MM.1S (cell line): Measurements from ENCODE around the gene SETDB1.

Experiments
- DNase-seq: peaks from one replicate; pipeline ENCODE4 v3.0.0-alpha.2; 2015
- H2AFZ ChIP-seq: fragments of 300-600 bp; sonication (generic); 2 replicates; pipeline ENCODE4 v1.6.0; 2016; ENCODE audit warnings: antibody characterized with exemption, low read length
- H3F3A ChIP-seq: fragments of 300-600 bp; sonication (generic); 2 replicates; pipeline ENCODE4 v1.6.1; 2016; ENCODE audit warnings: mild to moderate bottlenecking, antibody characterized with exemption, low read length, moderate library complexity, mixed read lengths; ENCODE audit not compliant: insufficient read depth
- H3K27ac ChIP-seq: fragments of 300-600 bp; sonication (generic); 2 replicates; pipeline ENCODE4 v1.5.1; 2016; ENCODE audit warnings: mild to moderate bottlenecking, low read length
- H3K27me3 ChIP-seq: fragments of 300-600 bp; sonication (generic); replicated peaks from 2 replicates; pipeline ENCODE4 v1.6.0; 2016; ENCODE audit warnings: low read length; ENCODE audit not compliant: insufficient read depth
- H3K36me3 ChIP-seq: fragments of 300-600 bp; sonication (generic); replicated peaks from 2 replicates; pipeline ENCODE4 v1.6.1; 2016; ENCODE audit warnings: mild to moderate bottlenecking, low read length, mixed read lengths; ENCODE audit not compliant: insufficient read depth
- H3K4me1 ChIP-seq: fragments of 300-600 bp; sonication (generic); 2 replicates; pipeline ENCODE4 v1.6.1; 2016; ENCODE audit warnings: low read length, mixed read lengths
- H3K4me2 ChIP-seq: fragments of 300-600 bp; sonication (generic); 2 replicates; pipeline ENCODE4 v1.6.0; 2016; ENCODE audit warnings: low read depth, low read length
- H3K4me3 ChIP-seq: fragments of 300-600 bp; sonication (generic); 2 replicates; pipeline ENCODE4 v1.5.1; 2016; ENCODE audit warnings: low read length, mixed read lengths
- H3K79me2 ChIP-seq: fragments of 300-600 bp; sonication (generic); 2 replicates; pipeline ENCODE4 v1.6.1; 2016; ENCODE audit warnings: mixed run types, low read length, mixed read lengths
- H3K9ac ChIP-seq: fragments of 300-600 bp; sonication (generic); 2 replicates; pipeline ENCODE4 v1.6.1; 2016; ENCODE audit warnings: low read length, mixed read lengths
- H3K9me2 ChIP-seq: fragments of 300-600 bp; sonication (generic); replicated peaks from 2 replicates; pipeline ENCODE4 v1.6.1; 2016; ENCODE audit warnings: mild to moderate bottlenecking, low read length, mixed read lengths; ENCODE audit not compliant: insufficient read depth
- H3K9me3 ChIP-seq: fragments of 300-600 bp; sonication (generic); replicated peaks from 2 replicates; pipeline ENCODE4 v1.6.1; 2016; ENCODE audit warnings: mild to moderate bottlenecking, low read length, mixed read lengths; ENCODE audit not compliant: insufficient read depth
- H4K20me1 ChIP-seq: fragments of 300-600 bp; sonication (generic); 2 replicates; pipeline ENCODE4 v1.6.1; 2016; ENCODE audit warnings: mild to moderate bottlenecking, low read length, moderate library complexity, mixed read lengths; ENCODE audit not compliant: insufficient read depth
- EZH2 ChIP-seq: fragments of 300-600 bp; sonication (generic); optimal IDR thresholded peaks from 2 replicates; pipeline ENCODE3; 2017; ENCODE audit warnings: low read depth, mild to moderate bottlenecking, antibody characterized with exemption, low read length, mixed read lengths
- EZH2phosphoT487 ChIP-seq: fragments of 300-600 bp; sonication (generic); IDR thresholded peaks from 2 replicates; pipeline ENCODE4 v1.6.1; 2018; ENCODE audit warnings: antibody characterized with exemption, low read length
- TF ChIP-seq, protein P1 (sequence below): fragments of 300-600 bp; sonication (generic); IDR thresholded peaks from 2 replicates; pipeline ENCODE4 v1.5.1; 2016; ENCODE audit warnings: antibody characterized with exemption, low read length, mixed read lengths

Gene SETDB1

DNA sequence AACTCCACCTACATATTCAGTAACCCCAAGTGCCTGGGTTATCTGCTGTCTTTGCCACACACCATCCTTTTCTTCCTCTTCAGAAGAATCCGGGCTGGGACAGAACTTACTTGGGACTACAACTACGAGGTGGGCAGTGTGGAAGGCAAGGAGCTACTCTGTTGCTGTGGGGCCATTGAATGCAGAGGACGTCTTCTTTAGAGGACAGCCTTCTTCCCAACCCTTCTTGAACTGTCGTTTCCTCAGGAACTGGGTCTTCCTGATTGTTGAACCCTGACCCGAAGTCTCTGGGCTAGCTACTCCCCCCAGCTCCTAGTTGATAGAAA, 38.0 kb downstream of the SETDB1 start:
- Histone ChIP-seq H3K4me1 (no peaks in the 10 kb centered on the region), H3K9ac (no peak overlapping the region), H3K36me3 (peaks cover 31% of the 10 kb centered on the region), H3K9me3 (no peaks in the 10 kb centered on the region), H3K9me2 (no peaks in the 10 kb centered on the region), H3K4me2 (no peak overlapping the region), H3K4me3 (no peak overlapping the region), H2AFZ (no peak overlapping the region), H3K79me2 (peaks cover 23% of the 10 kb centered on the region), H3F3A (no peaks in the 10 kb centered on the region), H3K27ac (no peak overlapping the region), H3K27me3 (no peaks in the 10 kb centered on the region), H4K20me1 (no peaks in the 10 kb centered on the region)
- DNase-seq: no peak
- TF ChIP-seq, protein P1, sequence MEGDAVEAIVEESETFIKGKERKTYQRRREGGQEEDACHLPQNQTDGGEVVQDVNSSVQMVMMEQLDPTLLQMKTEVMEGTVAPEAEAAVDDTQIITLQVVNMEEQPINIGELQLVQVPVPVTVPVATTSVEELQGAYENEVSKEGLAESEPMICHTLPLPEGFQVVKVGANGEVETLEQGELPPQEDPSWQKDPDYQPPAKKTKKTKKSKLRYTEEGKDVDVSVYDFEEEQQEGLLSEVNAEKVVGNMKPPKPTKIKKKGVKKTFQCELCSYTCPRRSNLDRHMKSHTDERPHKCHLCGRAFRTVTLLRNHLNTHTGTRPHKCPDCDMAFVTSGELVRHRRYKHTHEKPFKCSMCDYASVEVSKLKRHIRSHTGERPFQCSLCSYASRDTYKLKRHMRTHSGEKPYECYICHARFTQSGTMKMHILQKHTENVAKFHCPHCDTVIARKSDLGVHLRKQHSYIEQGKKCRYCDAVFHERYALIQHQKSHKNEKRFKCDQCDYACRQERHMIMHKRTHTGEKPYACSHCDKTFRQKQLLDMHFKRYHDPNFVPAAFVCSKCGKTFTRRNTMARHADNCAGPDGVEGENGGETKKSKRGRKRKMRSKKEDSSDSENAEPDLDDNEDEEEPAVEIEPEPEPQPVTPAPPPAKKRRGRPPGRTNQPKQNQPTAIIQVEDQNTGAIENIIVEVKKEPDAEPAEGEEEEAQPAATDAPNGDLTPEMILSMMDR: no peak
- no peak for TF ChIP-seq EZH2
- no peak for TF ChIP-seq EZH2phosphoT487

DNA sequence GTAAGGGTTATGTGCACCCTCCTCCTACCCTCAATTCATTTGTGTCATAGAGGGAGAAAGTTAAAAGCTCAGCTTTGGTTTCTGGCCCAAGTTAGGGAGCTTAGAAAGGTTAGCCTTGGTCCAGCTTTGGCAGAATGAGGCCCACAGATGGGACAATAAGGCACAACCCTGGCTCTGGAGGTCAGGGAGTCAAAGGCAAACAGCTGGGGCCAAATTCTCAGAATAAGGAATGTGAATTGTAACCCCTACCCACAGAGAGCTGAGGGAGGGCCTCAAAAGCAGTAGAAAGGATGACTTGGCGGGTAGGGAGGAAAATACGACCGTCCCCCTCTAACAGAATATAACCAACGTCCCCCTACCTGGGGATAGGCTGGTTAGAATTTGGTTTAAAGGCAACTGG, 39.4 kb downstream of the SETDB1 start:
- Histone ChIP-seq H3K4me2 (no peak overlapping the region), H3K27me3 (no peaks in the 10 kb centered on the region), H3K9me2 (no peaks in the 10 kb centered on the region), H3K9ac (no peak overlapping the region), H2AFZ (no peak overlapping the region), H3F3A (no peaks in the 10 kb centered on the region), H3K9me3 (no peaks in the 10 kb centered on the region), H4K20me1 (0 out of 2 replicates have a peak, but pooled peaks cover 5% of the 10 kb centered on the region), H3K4me1 (no peaks in the 10 kb centered on the region), H3K79me2 (peaks cover 36% of the 10 kb centered on the region), H3K4me3 (no peak overlapping the region), H3K36me3 (peaks cover 27% of the 10 kb centered on the region), H3K27ac (no peak overlapping the region)
- TF ChIP-seq EZH2 (no peak), EZH2phosphoT487 (no peak)
- TF ChIP-seq, protein P1: no peak
- DNase-seq: no peak

DNA sequence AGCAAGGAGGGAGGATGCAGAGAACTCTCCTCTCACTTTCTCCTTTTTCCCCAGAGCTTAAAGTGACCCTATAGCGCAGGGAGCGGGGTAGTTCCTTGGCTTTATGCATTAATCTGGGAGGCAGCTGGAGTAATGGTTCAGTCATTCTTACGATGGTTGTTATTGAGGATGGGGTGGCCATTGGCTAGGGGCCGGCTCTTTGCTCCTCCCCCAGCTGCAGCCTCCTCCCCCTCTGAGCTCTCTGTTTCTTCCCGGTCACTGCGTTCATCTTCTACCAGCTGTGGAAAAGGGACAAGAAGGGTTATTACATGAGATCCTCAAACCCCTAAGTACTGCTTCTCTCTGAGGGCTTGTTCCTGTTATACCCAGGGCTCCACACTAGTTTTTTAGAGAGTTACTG, 39.8 kb downstream of the SETDB1 start:
- Histone ChIP-seq H3K4me3 (no peak overlapping the region), H4K20me1 (0 out of 2 replicates have a peak, but pooled peaks cover 6% of the 10 kb centered on the region), H3K36me3 (peaks cover 27% of the 10 kb centered on the region), H3K9ac (no peak overlapping the region), H3K9me2 (no peaks in the 10 kb centered on the region), H3K4me2 (no peak overlapping the region), H3K79me2 (peaks cover 40% of the 10 kb centered on the region), H3F3A (no peaks in the 10 kb centered on the region), H3K27ac (no peak overlapping the region), H3K9me3 (no peaks in the 10 kb centered on the region), H3K4me1 (no peaks in the 10 kb centered on the region), H3K27me3 (no peaks in the 10 kb centered on the region), H2AFZ (no peak overlapping the region)
- no peak for TF ChIP-seq EZH2phosphoT487
- TF ChIP-seq, protein P1: no peak
- TF ChIP-seq EZH2: no peak
- no peak for DNase-seq
